HCT116 (cell line): ENCODE measurements around the gene ARPC1B. TPM values are rescaled to one million over a fixed set of nuclear protein-coding genes. Genes with fewer than 3 reads are reported as not detected.

Experiments used
- ATAC-seq: fragments of 200-7000 bp; cut with Tn5 transposase; 2 replicates; pipeline ENCODE4 v1.9.1; 2020; ENCODE audit warnings: mild to moderate bottlenecking, moderate library complexity
- BruUV-seq: library from RNA; stranded (reverse); fragments of 400-500 nt; replicated peaks from 2 replicates; lab custom pipeline; 2021; lab: Mats Ljungman, UMichigan
- CTCF ChIA-PET: fragments of 300-600 bp; sonication (Branson Sonifier 250); formaldehyde crosslinking; loops from one replicate; lab custom pipeline; 2021; ENCODE audit warnings: antibody characterized with exemption; lab: Charles Lee
- POLR2A ChIA-PET: fragments of 300-600, 350-600 bp; sonication (Branson Sonifier 250); formaldehyde crosslinking; loops from one replicate; lab custom pipeline; 2021; ENCODE audit warnings: antibody characterized with exemption; lab: Charles Lee
- RAD21 ChIA-PET, 2 experiments: fragments of 300-600 bp; sonication (Branson Sonifier 250); formaldehyde crosslinking; loops; one replicate each; lab custom pipeline; 2023; ENCODE audit warnings: low total read pairs in 2 of 2; ENCODE audit not compliant: uncharacterized antibody in 2 of 2, unreplicated experiment in 2 of 2, low non-redundant PET in 1 of 2; lab: Charles Lee
- DNase-seq: peaks from one replicate; pipeline ENCODE4 v3.0.0-alpha.2; 2010; ENCODE audit warnings: low read depth, low spot score
- H2AFZ ChIP-seq: fragments of 200-600 bp; shearing (Covaris generic), sonication (generic); 2 replicates; pipeline ENCODE4 v1.6.1; 2017; ENCODE audit warnings: low read depth, mixed run types, mixed read lengths, antibody characterized with exemption, low read length; ENCODE audit not compliant: poor library complexity, severe bottlenecking
- H3K27ac ChIP-seq: 2 replicates; pipeline ENCODE4 v1.5.1; 2012; ENCODE audit warnings: low read depth, low read length
- H3K27me3 ChIP-seq: fragments of 200-600 bp; sonication (generic); 2 replicates; pipeline ENCODE4 v1.6.1; 2016; ENCODE audit warnings: mixed run types, low read length, mixed read lengths; ENCODE audit not compliant: insufficient read depth
- H3K36me3 ChIP-seq, 2 experiments: fragments of 200-500 bp in 1 of 2; fragments of 200-600 bp in 1 of 2; sonication (Bioruptor generic) in 1 of 2; sonication (generic) in 1 of 2; 2 replicates each; pipeline versions ENCODE4 v1.5.1 to v1.6.1; 2014 to 2016; ENCODE audit warnings: low read length in 2 of 2, inconsistent platforms in 1 of 2, mixed read lengths in 1 of 2, mixed run types in 1 of 2; ENCODE audit not compliant: insufficient read depth in 2 of 2, control insufficient read depth in 1 of 2
- H3K4me1 ChIP-seq, 2 experiments: fragments of 200-600 bp in 1 of 2; sonication (generic) in 1 of 2; 2 replicates each; pipeline versions ENCODE4 v1.5.1 to v1.6.1; 2012 to 2017; ENCODE audit warnings: low read length in 2 of 2, inconsistent platforms in 1 of 2, mild to moderate bottlenecking in 1 of 2, mixed read lengths in 1 of 2, mixed run types in 1 of 2, moderate library complexity in 1 of 2; ENCODE audit not compliant: insufficient read depth in 2 of 2, control insufficient read depth in 1 of 2
- H3K4me2 ChIP-seq: fragments of 200-600 bp; sonication (generic); 2 replicates; pipeline ENCODE4 v1.6.1; 2017; ENCODE audit warnings: mixed run types, low read length, mixed read lengths
- H3K4me3 ChIP-seq, 2 experiments: fragments of 200-600 bp in 1 of 2; sonication (generic) in 1 of 2; replicated peaks in 1 of 2; 2 replicates each; pipeline ENCODE4 v1.5.1; 2011 to 2016; ENCODE audit warnings: low read length in 2 of 2, control low read depth in 1 of 2, low read depth in 1 of 2, mild to moderate bottlenecking in 1 of 2, mixed read lengths in 1 of 2, mixed run types in 1 of 2
- H3K79me2 ChIP-seq: fragments of 200-600 bp; sonication (generic); 2 replicates; pipeline ENCODE4 v1.6.1; 2017; ENCODE audit warnings: mild to moderate bottlenecking, mixed run types, low read length, moderate library complexity, mixed read lengths; ENCODE audit not compliant: insufficient read depth
- H3K9ac ChIP-seq: fragments of 200-600 bp; sonication (generic); 2 replicates; pipeline ENCODE4 v1.6.1; 2016; ENCODE audit warnings: low read length, mixed read lengths
- H3K9me2 ChIP-seq: fragments of 200-600 bp; sonication (generic), shearing (Covaris generic); 2 replicates; pipeline ENCODE4 v1.6.1; 2017; ENCODE audit warnings: mixed run types, mild to moderate bottlenecking, moderate library complexity; ENCODE audit not compliant: insufficient read depth
- H3K9me3 ChIP-seq, 2 experiments: fragments of 200-500 bp in 1 of 2; fragments of 200-600 bp in 1 of 2; sonication (Bioruptor generic) in 1 of 2; sonication (generic) in 1 of 2; 2 replicates each; pipeline ENCODE4 v1.6.1; 2014 to 2017; ENCODE audit warnings: low read length in 2 of 2, mixed read lengths in 2 of 2, inconsistent platforms in 1 of 2, low read depth in 1 of 2, mild to moderate bottlenecking in 1 of 2, mixed run types in 1 of 2, moderate library complexity in 1 of 2; ENCODE audit not compliant: control insufficient read depth in 1 of 2, insufficient read depth in 1 of 2
- H4K20me1 ChIP-seq: fragments of 200-600 bp; sonication (generic), shearing (Covaris generic); 2 replicates; pipeline ENCODE4 v1.6.1; 2017; ENCODE audit warnings: mixed run types, mild to moderate bottlenecking, moderate library complexity; ENCODE audit not compliant: insufficient read depth
- CBX3 ChIP-seq: IDR thresholded peaks from 2 replicates; pipeline ENCODE4 v1.6.1; 2012; ENCODE audit warnings: low read depth
- CEBPB ChIP-seq: IDR thresholded peaks from 2 replicates; pipeline ENCODE4 v1.6.1; 2012; ENCODE audit warnings: low read depth
- EGR1 ChIP-seq: IDR thresholded peaks from 2 replicates; pipeline ENCODE4 v1.6.1; 2012; ENCODE audit warnings: low read depth
- ELF1 ChIP-seq: IDR thresholded peaks from 2 replicates; pipeline ENCODE4 v1.6.1; 2012; ENCODE audit warnings: low read depth, borderline replicate concordance
- EZH2phosphoT487 ChIP-seq: fragments of 200-600 bp; IDR thresholded peaks from 2 replicates; pipeline ENCODE4 v1.6.1; 2018; ENCODE audit warnings: antibody characterized with exemption, borderline replicate concordance
- FOSL1 ChIP-seq: IDR thresholded peaks from 2 replicates; pipeline ENCODE4 v1.6.1; 2012; ENCODE audit warnings: low read depth
- JUND ChIP-seq: IDR thresholded peaks from 2 replicates; pipeline ENCODE4 v1.6.1; 2012
- MAX ChIP-seq: IDR thresholded peaks from 2 replicates; pipeline ENCODE4 v1.6.1; 2012
- POLR2A ChIP-seq: IDR thresholded peaks from 2 replicates; pipeline ENCODE4 v1.7.0; 2011; ENCODE audit warnings: borderline replicate concordance; ENCODE audit not compliant: insufficient read depth, insufficient read length; ENCODE audit errors: extremely low read depth
- POLR2AphosphoS5 ChIP-seq: IDR thresholded peaks from 2 replicates; pipeline ENCODE4 v1.6.1; 2011; ENCODE audit warnings: mild to moderate bottlenecking, low read depth, low read length, moderate library complexity
- REST ChIP-seq: IDR thresholded peaks from 2 replicates; pipeline ENCODE4 v1.6.1; 2012; ENCODE audit warnings: low read depth
- SIN3A ChIP-seq: IDR thresholded peaks from 2 replicates; pipeline ENCODE4 v1.6.1; 2012; ENCODE audit warnings: low read depth
- SP1 ChIP-seq: IDR thresholded peaks from 2 replicates; pipeline ENCODE4 v1.6.1; 2012; ENCODE audit warnings: low read depth
- TCF7L2 ChIP-seq: IDR thresholded peaks from 2 replicates; pipeline ENCODE4 v1.7.0; 2011; ENCODE audit warnings: borderline replicate concordance, inconsistent platforms; ENCODE audit not compliant: insufficient read depth, insufficient read length; ENCODE audit errors: extremely low read depth
- YY1 ChIP-seq: IDR thresholded peaks from 2 replicates; pipeline ENCODE4 v1.6.1; 2011; ENCODE audit warnings: low read length, low read depth, moderate library complexity, mild to moderate bottlenecking; ENCODE audit not compliant: insufficient replicate concordance; ENCODE audit errors: extremely low read depth
- ZFX ChIP-seq: fragments of 450-650 bp; IDR thresholded peaks from 2 replicates; pipeline ENCODE4 v1.6.1; 2017
- ZNF274 ChIP-seq: fragments of 200-500 bp; sonication (Bioruptor generic); IDR thresholded peaks from 2 replicates; pipeline ENCODE4 v1.6.1; 2014; ENCODE audit warnings: mild to moderate bottlenecking, low read depth, low read length, inconsistent platforms
- intact Hi-C: fragments of 100-400 bp; cut with micrococcal nuclease; formaldehyde crosslinking; loops from 2 replicates; pipeline ENCODE4 v1.10.0; 2022
- total RNA-seq: library from RNA; stranded (reverse); gene quantifications from one replicate; pipeline ENCODE4 v1.2.1, GENCODE V29; 2021; ENCODE audit not compliant: unreplicated experiment

Gene ARPC1B
- total RNA-seq, 1 experiment from 2014 or later = 192 TPM

- CTCF ChIA-PET = no interaction called here
- H3K4me1 ChIP-seq = no peaks in the 10 kb centered on the region
These were observed 54.5 kb downstream of the ARPC1B start for GRCh38 chr7:99428972-99429566.

GRCh38 chr7:99429756-99430155, 55.2 kb downstream of the ARPC1B start:
- no TSS peak for BruUV-seq

More at GRCh38 chr7:99428972-99429566, 54.5 kb downstream of the ARPC1B start:
- ChIA-PET POLR2A (no interaction called here), RAD21 (no interaction called here)
- no peaks in the 10 kb centered on the region for H3K9me2 ChIP-seq
- ATAC-seq = no peak
- H3K79me2 ChIP-seq = no peaks in the 10 kb centered on the region
- H3K27me3 ChIP-seq = no peaks in the 10 kb centered on the region
- no TSS peak for BruUV-seq
- intact Hi-C loops = no loop called here
- H3K27ac ChIP-seq = no peak overlapping the region
- TF ChIP-seq TCF7L2 (no peak), YY1 (no peak), EGR1 (no peak)
- H3K4me3 ChIP-seq = no peak overlapping the region
- H3K4me2 ChIP-seq = no peak overlapping the region
- no peaks in the 10 kb centered on the region for H3K9me3 ChIP-seq
- H2AFZ ChIP-seq = no peak overlapping the region
- H3K36me3 ChIP-seq = peaks cover 24 to 40% of the 10 kb centered on the region in 2 experiments; a peak in 3 of 4 replicates
- no peak for DNase-seq
- no peaks in the 10 kb centered on the region for H4K20me1 ChIP-seq
- no peak overlapping the region for H3K9ac ChIP-seq

More at GRCh38 chr7:99429756-99430155, 55.2 kb downstream of the ARPC1B start:
- Histone ChIP-seq H3K27me3 (no peaks in the 10 kb centered on the region), H3K9ac (no peak overlapping the region), H3K9me3 (no peaks in the 10 kb centered on the region), H3K4me3 (no peak overlapping the region), H3K27ac (no peak overlapping the region), H3K79me2 (no peaks in the 10 kb centered on the region; the same call in 1 of the 2 replicates), H4K20me1 (no peaks in the 10 kb centered on the region), H3K9me2 (no peaks in the 10 kb centered on the region), H3K4me2 (no peak overlapping the region), H2AFZ (no peak overlapping the region), H3K4me1 (no peaks in the 10 kb centered on the region), H3K36me3 (peaks cover 19 to 37% of the 10 kb centered on the region in 2 experiments; a peak in 3 of 4 replicates)
- intact Hi-C loops = no loop called here
- DNase-seq = no peak
- ChIA-PET CTCF (no interaction called here), POLR2A (no interaction called here), RAD21 (no interaction called here)
- no peak for ATAC-seq
- no peak for TF ChIP-seq JUND
- TF ChIP-seq YY1 = no peak
- no peak for TF ChIP-seq POLR2AphosphoS5
- no peak for TF ChIP-seq ZFX
- TF ChIP-seq SIN3A = no peak
- no peak for TF ChIP-seq ZNF274
- no peak for TF ChIP-seq MAX
- TF ChIP-seq POLR2A = no peak
- TF ChIP-seq FOSL1 = no peak
- TF ChIP-seq SP1 = no peak
- TF ChIP-seq CBX3 = no peak
- no peak for TF ChIP-seq EZH2phosphoT487
- no peak for TF ChIP-seq REST
- TF ChIP-seq ELF1 = no peak
- TF ChIP-seq EGR1 = no peak
- TF ChIP-seq CEBPB = no peak
